Liver (tissue), 9 donors: ENCODE data around the gene OR2D3. TPM values are rescaled to one million over a fixed set of nuclear protein-coding genes. Genes with fewer than 3 reads are reported as not detected.
"Not testable (repeated sequence)": the region's sequence is repeated elsewhere in the genome, so short reads cannot be mapped to it uniquely, and the experiment has no call there.

ENCODE experiments used
- DNase-seq: peaks from one replicate; pipeline ENCODE4 v3.0.0-alpha.2; 2017; ENCODE audit warnings: low spot score
- H3K27ac ChIP-seq, 2 donors: one replicate each; pipeline ENCODE4 v1.7.0; 2013; ENCODE audit warnings: inconsistent platforms in 2 of 2, low read length in 2 of 2, control low read depth in 1 of 2, low read depth in 1 of 2, mild to moderate bottlenecking in 1 of 2
- H3K27me3 ChIP-seq, 4 donors: one replicate each; pipeline versions ENCODE4 v1.6.1 to v1.7.0; 2013; ENCODE audit warnings: low read length in 3 of 4, inconsistent platforms in 1 of 4, mild to moderate bottlenecking in 1 of 4, moderate library complexity in 1 of 4; ENCODE audit not compliant: control insufficient read depth in 4 of 4, insufficient read depth in 4 of 4
- H3K36me3 ChIP-seq, 4 donors: one replicate each; pipeline versions ENCODE4 v1.6.1 to v1.7.0; 2013; ENCODE audit warnings: low read length in 3 of 4, mild to moderate bottlenecking in 3 of 4, low read depth in 1 of 4, moderate library complexity in 1 of 4; ENCODE audit not compliant: control insufficient read depth in 4 of 4, insufficient read depth in 3 of 4
- H3K4me1 ChIP-seq, 4 donors: one replicate each; pipeline versions ENCODE4 v1.6.1 to v1.7.0; 2013; ENCODE audit warnings: low read length in 3 of 4, mild to moderate bottlenecking in 3 of 4, moderate library complexity in 1 of 4; ENCODE audit not compliant: control insufficient read depth in 4 of 4, insufficient read depth in 4 of 4
- H3K4me3 ChIP-seq, 3 donors: one replicate each; pipeline versions ENCODE4 v1.6.1 to v1.7.0; 2013; ENCODE audit warnings: low read length in 3 of 3, control low read depth in 1 of 3, low read depth in 1 of 3, mild to moderate bottlenecking in 1 of 3
- H3K9ac ChIP-seq, 2 donors: one replicate each; pipeline ENCODE4 v1.7.0; 2013; ENCODE audit warnings: low read length in 2 of 2, mild to moderate bottlenecking in 2 of 2, moderate library complexity in 2 of 2, control low read depth in 1 of 2, low read depth in 1 of 2
- H3K9me3 ChIP-seq, 4 donors: one replicate each; pipeline versions ENCODE4 v1.6.1 to v1.7.0; 2013; ENCODE audit warnings: low read length in 3 of 4; ENCODE audit not compliant: control insufficient read depth in 4 of 4
- EGR1 ChIP-seq, 2 donors: IDR thresholded peaks; 2 replicates each; pipeline ENCODE4 v1.6.1; 2016 to 2018; ENCODE audit warnings: antibody characterized with exemption in 2 of 2, low read depth in 2 of 2
- FOXA1 ChIP-seq: IDR thresholded peaks from 2 replicates; pipeline ENCODE4 v1.6.1; 2016; ENCODE audit warnings: antibody characterized with exemption
- FOXA2 ChIP-seq: IDR thresholded peaks from 2 replicates; pipeline ENCODE4 v1.6.1; 2016; ENCODE audit warnings: antibody characterized with exemption
- GABPA ChIP-seq, 2 donors: IDR thresholded peaks in 1 of 2; conservative IDR thresholded peaks in 1 of 2; 2 replicates each; pipeline ENCODE4 v1.6.1; 2016; ENCODE audit warnings: antibody characterized with exemption in 2 of 2, mild to moderate bottlenecking in 1 of 2, moderate library complexity in 1 of 2
- HNF4A ChIP-seq, 2 donors: conservative IDR thresholded peaks; 2 replicates each; pipeline ENCODE4 v1.6.1; 2016; ENCODE audit warnings: antibody characterized with exemption in 2 of 2, mild to moderate bottlenecking in 2 of 2
- HNF4G ChIP-seq: IDR thresholded peaks from 2 replicates; pipeline ENCODE4 v1.6.1; 2016; ENCODE audit warnings: antibody characterized with exemption
- JUND ChIP-seq, 2 donors: IDR thresholded peaks; 2 replicates each; pipeline ENCODE4 v1.6.1; 2016; ENCODE audit warnings: antibody characterized with exemption in 2 of 2
- NR2F2 ChIP-seq: IDR thresholded peaks from 2 replicates; pipeline ENCODE4 v1.6.1; 2016; ENCODE audit warnings: antibody characterized with exemption
- RAD21 ChIP-seq, 2 donors: IDR thresholded peaks; 2 replicates each; pipeline ENCODE4 v1.6.1; 2016; ENCODE audit warnings: antibody characterized with exemption in 2 of 2, mild to moderate bottlenecking in 2 of 2
- RXRA ChIP-seq, 2 donors: IDR thresholded peaks; 2 replicates each; pipeline ENCODE4 v1.6.1; 2017 to 2018; ENCODE audit warnings: antibody characterized with exemption in 2 of 2, mild to moderate bottlenecking in 1 of 2
- SP1 ChIP-seq: IDR thresholded peaks from 2 replicates; pipeline ENCODE4 v1.6.1; 2018; ENCODE audit warnings: antibody characterized with exemption, mild to moderate bottlenecking
- TAF1 ChIP-seq: conservative IDR thresholded peaks from 2 replicates; pipeline ENCODE4 v1.6.1; 2016; ENCODE audit warnings: antibody characterized with exemption, mild to moderate bottlenecking
- YY1 ChIP-seq: IDR thresholded peaks from 2 replicates; pipeline ENCODE4 v1.6.1; 2016; ENCODE audit warnings: antibody characterized with exemption, mild to moderate bottlenecking
- WGBS: extraction: QIAGEN DNeasy Blood & Tissue Kit; methylation state at CpG from one replicate; pipeline ENCODE4 v1.1.7; 2013; 5-methylcytosine and 5-hydroxymethylcytosine counted together
- polyA plus RNA-seq, 2 donors: library from polyadenylated mRNA; stranded (reverse) in 1 of 2; unstranded in 1 of 2; fragments of 200-250 nt in 1 of 2; fragments of >200 nt in 1 of 2; fragmentation: Nextera tagmentation in 1 of 2; extraction: Ambion mirVana in 1 of 2; gene quantifications; one replicate each; pipeline versions ENCODE4 v1.2.1 to v1.2.3, GENCODE V29; 2013 to 2015
- total RNA-seq, 2 donors: library from RNA; depleted of rRNA; stranded (reverse); fragments of >200 nt; gene quantifications; one replicate each; pipeline ENCODE4 v1.2.3, GENCODE V29; 2014
- TF ChIP-seq, protein P1 (sequence below): fragments of 150-350 bp; IDR thresholded peaks from 2 replicates; pipeline ENCODE4 v1.5.1; 2017; ENCODE audit warnings: improper control_type of control experiment, low read depth, low read length; ENCODE audit not compliant: missing input control
- TF ChIP-seq, protein P2 (sequence below): IDR thresholded peaks from 2 replicates; pipeline ENCODE4 v1.6.1; 2016; ENCODE audit warnings: antibody characterized with exemption
- TF ChIP-seq, protein P3 (sequence below): IDR thresholded peaks from 2 replicates; pipeline ENCODE4 v1.6.1; 2016; ENCODE audit warnings: antibody characterized with exemption, mild to moderate bottlenecking
- TF ChIP-seq, protein P4 (sequence below): IDR thresholded peaks from 2 replicates; pipeline ENCODE4 v1.6.1; 2016; ENCODE audit warnings: antibody characterized with exemption
- TF ChIP-seq, protein P5 (sequence below): IDR thresholded peaks from 2 replicates; pipeline ENCODE4 v1.6.1; 2016; ENCODE audit warnings: antibody characterized with exemption
- donor health status: healthy.
- donor health status: healthy.
- donor health status: healthy.
- donor health status: healthy.
- donor health status: healthy.

OR2D3 gene
- total and polyA plus RNA-seq, 4 donors = not detected

DNA sequence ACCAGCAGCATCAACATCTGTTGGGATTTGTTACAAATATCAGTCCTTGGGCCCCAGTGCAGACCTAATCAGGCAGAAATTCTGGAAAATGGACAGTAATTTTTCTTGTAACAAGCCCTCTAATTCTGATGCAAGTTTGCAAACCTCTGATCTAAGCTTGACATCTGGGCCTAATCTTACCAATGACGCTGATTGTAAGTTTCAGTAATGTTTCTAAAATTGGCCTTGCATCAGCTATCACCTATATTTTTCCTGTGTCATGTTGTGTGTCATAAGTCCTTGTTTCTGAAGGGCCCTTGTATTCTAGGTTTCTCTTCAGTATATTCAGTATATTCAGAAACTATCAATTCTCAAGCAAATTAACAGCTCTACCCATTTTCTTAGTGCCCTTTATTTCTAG lies 41.9 kb downstream of the OR2D3 start:
- H3K36me3 ChIP-seq = no peaks in the 10 kb centered on the region
- TF ChIP-seq JUND (IDR thresholded peaks at IDR 0.05) (no peak), HNF4A (conservative IDR thresholded peaks at IDR 0.05) (no peak), RXRA (IDR thresholded peaks at IDR 0.05) (no peak), YY1 (no peak)
- TF ChIP-seq, protein P1, sequence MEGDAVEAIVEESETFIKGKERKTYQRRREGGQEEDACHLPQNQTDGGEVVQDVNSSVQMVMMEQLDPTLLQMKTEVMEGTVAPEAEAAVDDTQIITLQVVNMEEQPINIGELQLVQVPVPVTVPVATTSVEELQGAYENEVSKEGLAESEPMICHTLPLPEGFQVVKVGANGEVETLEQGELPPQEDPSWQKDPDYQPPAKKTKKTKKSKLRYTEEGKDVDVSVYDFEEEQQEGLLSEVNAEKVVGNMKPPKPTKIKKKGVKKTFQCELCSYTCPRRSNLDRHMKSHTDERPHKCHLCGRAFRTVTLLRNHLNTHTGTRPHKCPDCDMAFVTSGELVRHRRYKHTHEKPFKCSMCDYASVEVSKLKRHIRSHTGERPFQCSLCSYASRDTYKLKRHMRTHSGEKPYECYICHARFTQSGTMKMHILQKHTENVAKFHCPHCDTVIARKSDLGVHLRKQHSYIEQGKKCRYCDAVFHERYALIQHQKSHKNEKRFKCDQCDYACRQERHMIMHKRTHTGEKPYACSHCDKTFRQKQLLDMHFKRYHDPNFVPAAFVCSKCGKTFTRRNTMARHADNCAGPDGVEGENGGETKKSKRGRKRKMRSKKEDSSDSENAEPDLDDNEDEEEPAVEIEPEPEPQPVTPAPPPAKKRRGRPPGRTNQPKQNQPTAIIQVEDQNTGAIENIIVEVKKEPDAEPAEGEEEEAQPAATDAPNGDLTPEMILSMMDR = no peak
- DNase-seq = no peak
- WGBS = 93% methylated on average over 1 of the region's 1 CpG
- H3K4me3 ChIP-seq = no peak overlapping the region
- no peak overlapping the region for H3K27ac ChIP-seq
- H3K4me1 ChIP-seq = no peaks in the 10 kb centered on the region
- H3K9ac ChIP-seq = no peak overlapping the region
- peaks cover 0 to 3% (median 0%) of the 10 kb centered on the region in 4 donors for H3K27me3 ChIP-seq
- H3K9me3 ChIP-seq = no peaks in the 10 kb centered on the region

DNA sequence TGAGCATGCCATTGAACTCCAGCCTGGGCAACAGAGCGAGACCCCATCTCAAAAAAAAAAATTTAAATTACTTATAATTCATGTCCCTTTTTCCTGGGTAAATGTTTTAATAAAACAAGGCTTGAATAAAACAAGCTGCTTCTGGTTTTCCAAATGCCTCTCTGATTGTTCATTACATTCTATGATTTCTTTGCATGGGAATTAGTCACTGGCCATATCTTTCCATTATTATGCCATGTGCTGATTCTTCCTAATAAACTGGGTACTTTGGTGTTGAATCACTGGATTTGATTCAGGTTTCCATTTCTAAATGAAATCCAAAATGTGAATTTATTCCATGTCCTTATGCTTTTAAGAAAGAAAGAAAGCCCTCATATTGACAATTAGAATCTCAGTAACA lies 48.0 kb downstream of the OR2D3 start:
- Histone ChIP-seq H3K9me3 (no peaks in the 10 kb centered on the region), H3K36me3 (no peaks in the 10 kb centered on the region), H3K4me3 (no peak overlapping the region), H3K9ac (no peak overlapping the region), H3K27ac (no peak overlapping the region), H3K27me3 (no peaks in the 10 kb centered on the region), H3K4me1 (no peaks in the 10 kb centered on the region)
- DNase-seq = no peak
- WGBS = 98% methylated on average over 1 of the region's 1 CpG
- TF ChIP-seq HNF4G (no peak), SP1 (no peak), NR2F2 (no peak), RAD21 (IDR thresholded peaks at IDR 0.05) (no peak), YY1 (no peak), JUND (IDR thresholded peaks at IDR 0.05) (no peak), RXRA (IDR thresholded peaks at IDR 0.05) (no peak), TAF1 (no peak), FOXA1 (no peak), FOXA2 (no peak), HNF4A (conservative IDR thresholded peaks at IDR 0.05) (no peak), GABPA (IDR thresholded peaks at IDR 0.05 in 1 of 2, conservative IDR thresholded peaks at IDR 0.05 in 1 of 2) (no peak), EGR1 (IDR thresholded peaks at IDR 0.05; ENCODE audit: low read depth in 2 of 2) (no peak)
- TF ChIP-seq, protein P2, sequence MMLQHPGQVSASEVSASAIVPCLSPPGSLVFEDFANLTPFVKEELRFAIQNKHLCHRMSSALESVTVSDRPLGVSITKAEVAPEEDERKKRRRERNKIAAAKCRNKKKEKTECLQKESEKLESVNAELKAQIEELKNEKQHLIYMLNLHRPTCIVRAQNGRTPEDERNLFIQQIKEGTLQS = no peak
- TF ChIP-seq, protein P1 = no peak
- TF ChIP-seq, protein P3, sequence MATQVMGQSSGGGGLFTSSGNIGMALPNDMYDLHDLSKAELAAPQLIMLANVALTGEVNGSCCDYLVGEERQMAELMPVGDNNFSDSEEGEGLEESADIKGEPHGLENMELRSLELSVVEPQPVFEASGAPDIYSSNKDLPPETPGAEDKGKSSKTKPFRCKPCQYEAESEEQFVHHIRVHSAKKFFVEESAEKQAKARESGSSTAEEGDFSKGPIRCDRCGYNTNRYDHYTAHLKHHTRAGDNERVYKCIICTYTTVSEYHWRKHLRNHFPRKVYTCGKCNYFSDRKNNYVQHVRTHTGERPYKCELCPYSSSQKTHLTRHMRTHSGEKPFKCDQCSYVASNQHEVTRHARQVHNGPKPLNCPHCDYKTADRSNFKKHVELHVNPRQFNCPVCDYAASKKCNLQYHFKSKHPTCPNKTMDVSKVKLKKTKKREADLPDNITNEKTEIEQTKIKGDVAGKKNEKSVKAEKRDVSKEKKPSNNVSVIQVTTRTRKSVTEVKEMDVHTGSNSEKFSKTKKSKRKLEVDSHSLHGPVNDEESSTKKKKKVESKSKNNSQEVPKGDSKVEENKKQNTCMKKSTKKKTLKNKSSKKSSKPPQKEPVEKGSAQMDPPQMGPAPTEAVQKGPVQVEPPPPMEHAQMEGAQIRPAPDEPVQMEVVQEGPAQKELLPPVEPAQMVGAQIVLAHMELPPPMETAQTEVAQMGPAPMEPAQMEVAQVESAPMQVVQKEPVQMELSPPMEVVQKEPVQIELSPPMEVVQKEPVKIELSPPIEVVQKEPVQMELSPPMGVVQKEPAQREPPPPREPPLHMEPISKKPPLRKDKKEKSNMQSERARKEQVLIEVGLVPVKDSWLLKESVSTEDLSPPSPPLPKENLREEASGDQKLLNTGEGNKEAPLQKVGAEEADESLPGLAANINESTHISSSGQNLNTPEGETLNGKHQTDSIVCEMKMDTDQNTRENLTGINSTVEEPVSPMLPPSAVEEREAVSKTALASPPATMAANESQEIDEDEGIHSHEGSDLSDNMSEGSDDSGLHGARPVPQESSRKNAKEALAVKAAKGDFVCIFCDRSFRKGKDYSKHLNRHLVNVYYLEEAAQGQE = no peak
- TF ChIP-seq, protein P4, sequence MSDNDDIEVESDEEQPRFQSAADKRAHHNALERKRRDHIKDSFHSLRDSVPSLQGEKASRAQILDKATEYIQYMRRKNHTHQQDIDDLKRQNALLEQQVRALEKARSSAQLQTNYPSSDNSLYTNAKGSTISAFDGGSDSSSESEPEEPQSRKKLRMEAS = no peak
- TF ChIP-seq, protein P5, sequence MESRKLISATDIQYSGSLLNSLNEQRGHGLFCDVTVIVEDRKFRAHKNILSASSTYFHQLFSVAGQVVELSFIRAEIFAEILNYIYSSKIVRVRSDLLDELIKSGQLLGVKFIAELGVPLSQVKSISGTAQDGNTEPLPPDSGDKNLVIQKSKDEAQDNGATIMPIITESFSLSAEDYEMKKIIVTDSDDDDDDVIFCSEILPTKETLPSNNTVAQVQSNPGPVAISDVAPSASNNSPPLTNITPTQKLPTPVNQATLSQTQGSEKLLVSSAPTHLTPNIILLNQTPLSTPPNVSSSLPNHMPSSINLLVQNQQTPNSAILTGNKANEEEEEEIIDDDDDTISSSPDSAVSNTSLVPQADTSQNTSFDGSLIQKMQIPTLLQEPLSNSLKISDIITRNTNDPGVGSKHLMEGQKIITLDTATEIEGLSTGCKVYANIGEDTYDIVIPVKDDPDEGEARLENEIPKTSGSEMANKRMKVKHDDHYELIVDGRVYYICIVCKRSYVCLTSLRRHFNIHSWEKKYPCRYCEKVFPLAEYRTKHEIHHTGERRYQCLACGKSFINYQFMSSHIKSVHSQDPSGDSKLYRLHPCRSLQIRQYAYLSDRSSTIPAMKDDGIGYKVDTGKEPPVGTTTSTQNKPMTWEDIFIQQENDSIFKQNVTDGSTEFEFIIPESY = no peak

DNA sequence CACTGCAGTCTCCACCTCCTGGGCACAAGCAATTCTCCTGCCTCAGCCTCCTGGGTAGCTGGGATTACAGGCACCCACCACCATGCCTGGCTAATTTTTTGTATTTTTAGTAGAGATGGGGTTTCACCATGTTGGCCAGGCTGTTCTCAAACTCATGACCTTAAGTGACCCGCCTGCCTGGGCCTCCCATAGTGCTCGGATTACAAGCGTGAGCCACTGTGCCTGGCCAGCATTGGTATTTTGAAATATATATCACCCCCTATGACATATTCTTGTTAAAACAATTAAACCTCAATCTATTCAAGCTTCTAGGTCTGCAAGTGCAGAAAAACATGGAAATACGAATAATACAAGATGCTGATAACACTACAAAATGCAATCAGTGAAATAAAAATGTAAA lies 49.1 kb downstream of the OR2D3 start:
- DNase-seq, H3K36me3 ChIP-seq, H3K9me3 ChIP-seq, H3K9ac ChIP-seq, H3K27me3 ChIP-seq, H3K27ac ChIP-seq, H3K4me3 ChIP-seq, H3K4me1 ChIP-seq: not testable (repeated sequence)
- WGBS = 81% methylated on average over 4 of the region's 4 CpGs
